Endothelial cell of umbilical vein (primary cell): ENCODE measurements around the gene LRRN1. TPM values are rescaled to one million over a fixed set of nuclear protein-coding genes. Genes with fewer than 3 reads are reported as not detected.

ENCODE experiments used
- BruUV-seq: library from RNA; stranded (reverse); fragments of 400-500 nt; replicated peaks from 2 replicates; lab custom pipeline; 2021; lab: Mats Ljungman, UMichigan
- CTCF ChIA-PET: fragments of 300-600, 350-600 bp; sonication (Branson Sonifier 250); formaldehyde crosslinking; loops from one replicate; lab custom pipeline; 2021; ENCODE audit warnings: antibody characterized with exemption, inconsistent platforms; lab: Charles Lee
- POLR2A ChIA-PET: fragments of 300-600, 350-600 bp; sonication (Branson Sonifier 250); formaldehyde crosslinking; loops from one replicate; lab custom pipeline; 2021; ENCODE audit warnings: antibody characterized with exemption, inconsistent platforms; lab: Charles Lee
- DNase-seq: peaks from one replicate; pipeline ENCODE4 v3.0.0-alpha.2; 2011; ENCODE audit warnings: low read depth, low spot score
- FAIRE-seq: peaks from 2 replicates; lab custom pipeline; 2011; peaks lifted over from hg19 to GRCh38; lab: Jason Lieb, UNC
- H2AFZ ChIP-seq: 2 replicates; pipeline ENCODE4 v1.6.0; 2012; ENCODE audit warnings: low read depth, low read length, control low read depth, inconsistent platforms
- H3K27ac ChIP-seq: 2 replicates; pipeline ENCODE4 v1.5.1; 2011; ENCODE audit warnings: low read depth, mild to moderate bottlenecking, control low read depth, low read length, moderate library complexity; ENCODE audit not compliant: insufficient read depth
- H3K27me3 ChIP-seq, 2 experiments: 2 replicates each; pipeline versions ENCODE4 v1.6.0 to v1.6.1; 2011; ENCODE audit warnings: low read length in 2 of 2, mixed read lengths in 1 of 2; ENCODE audit not compliant: control insufficient read depth in 2 of 2, insufficient read depth in 2 of 2
- H3K36me3 ChIP-seq, 2 experiments: 2 replicates in 1 of 2; 3 replicates in 1 of 2; pipeline ENCODE4 v1.5.1; 2011; ENCODE audit warnings: low read length in 2 of 2, mild to moderate bottlenecking in 1 of 2, moderate library complexity in 1 of 2; ENCODE audit not compliant: control insufficient read depth in 2 of 2, insufficient read depth in 2 of 2; ENCODE audit errors: extremely low read depth in 1 of 2
- H3K4me1 ChIP-seq: 3 replicates; pipeline ENCODE4 v1.5.1; 2011; ENCODE audit warnings: mild to moderate bottlenecking, low read length; ENCODE audit not compliant: control insufficient read depth, insufficient read depth; ENCODE audit errors: extremely low read depth
- H3K4me2 ChIP-seq: 2 replicates; pipeline ENCODE4 v1.6.1; 2011; ENCODE audit warnings: low read length, control low read depth, mixed read lengths; ENCODE audit not compliant: insufficient read depth
- H3K4me3 ChIP-seq, 3 experiments: fragments of 200-600 bp in 1 of 3; sonication (generic), shearing (Covaris generic) in 1 of 3; replicated peaks in 1 of 3; 2 replicates each; pipeline ENCODE4 v1.5.1; 2011 to 2016; ENCODE audit warnings: control low read depth in 3 of 3, low read length in 3 of 3, mild to moderate bottlenecking in 2 of 3, inconsistent platforms in 1 of 3, low read depth in 1 of 3, moderate library complexity in 1 of 3; ENCODE audit not compliant: insufficient read depth in 1 of 3
- H3K79me2 ChIP-seq: 2 replicates; pipeline ENCODE4 v1.6.0; 2012; ENCODE audit warnings: low read length, inconsistent platforms; ENCODE audit not compliant: control insufficient read depth, insufficient read depth
- H3K9ac ChIP-seq: replicated peaks from 2 replicates; pipeline ENCODE3; 2011; ENCODE audit warnings: low read length, control low read depth; ENCODE audit not compliant: insufficient read depth; ENCODE audit errors: extremely low read depth
- H3K9me1 ChIP-seq: replicated peaks from 3 replicates; pipeline ENCODE4 v1.6.0; 2011; ENCODE audit warnings: mild to moderate bottlenecking, low read length; ENCODE audit not compliant: control insufficient read depth, insufficient read depth; ENCODE audit errors: extremely low read depth
- H3K9me3 ChIP-seq: replicated peaks from 2 replicates; pipeline ENCODE4 v1.5.1; 2012; ENCODE audit warnings: low read length, inconsistent platforms; ENCODE audit not compliant: control insufficient read depth, insufficient read depth
- H4K20me1 ChIP-seq: replicated peaks from 2 replicates; pipeline ENCODE3; 2011; ENCODE audit warnings: mild to moderate bottlenecking, low read length; ENCODE audit not compliant: control insufficient read depth, insufficient read depth; ENCODE audit errors: extremely low read depth
- EZH2 ChIP-seq: IDR thresholded peaks from 2 replicates; pipeline ENCODE4 v1.6.1; 2012; ENCODE audit warnings: borderline replicate concordance, low read depth, mild to moderate bottlenecking, moderate library complexity, low read length, inconsistent platforms; ENCODE audit not compliant: severe bottlenecking
- FOS ChIP-seq: IDR thresholded peaks from 2 replicates; pipeline ENCODE4 v1.6.1; 2011; ENCODE audit warnings: mild to moderate bottlenecking, low read length, moderate library complexity, borderline replicate concordance; ENCODE audit not compliant: insufficient read depth
- GATA2 ChIP-seq: IDR thresholded peaks from 2 replicates; pipeline ENCODE4 v1.7.0; 2011; ENCODE audit warnings: low read depth, mild to moderate bottlenecking, moderate library complexity, mixed read lengths, low read length; ENCODE audit not compliant: insufficient read length, insufficient read depth
- JUN ChIP-seq: IDR thresholded peaks from 2 replicates; pipeline ENCODE4 v1.6.1; 2011; ENCODE audit warnings: borderline replicate concordance, low read depth; ENCODE audit not compliant: insufficient read length, insufficient read depth
- MYC ChIP-seq: IDR thresholded peaks from one replicate; pipeline ENCODE4 v1.6.1; 2011; ENCODE audit warnings: mild to moderate bottlenecking, low read depth, low read length
- POLR2AphosphoS5 ChIP-seq: IDR thresholded peaks from 2 replicates; pipeline ENCODE4 v1.6.1; 2012; ENCODE audit warnings: low read depth, mild to moderate bottlenecking, control low read depth, low read length, moderate library complexity; ENCODE audit not compliant: insufficient read depth
- dilution Hi-C: fragments of 300-500 bp; cut with MboI; formaldehyde crosslinking; loops from one replicate; pipeline ENCODE4 v1.15.0; 2019; ENCODE audit warnings: low sequenced_read_pairs; ENCODE audit not compliant: extremely low pct_ligation_motif_present
- intact Hi-C: fragments of 100-400 bp; cut with micrococcal nuclease; formaldehyde crosslinking; loops from one replicate; pipeline ENCODE4 v1.10.0; 2022
- polyA plus RNA-seq, 4 experiments: library from polyadenylated mRNA; depleted of rRNA in 3 of 4; stranded (reverse) in 3 of 4; unstranded in 1 of 4; fragments of >200 nt; gene quantifications; 2 replicates each; pipeline versions ENCODE4 v1.2.1 to v1.2.3, GENCODE V29; 2011 to 2012; ENCODE audit warnings: missing spikeins in 1 of 4
- total RNA-seq: library from RNA; stranded (reverse); gene quantifications from 2 replicates; pipeline ENCODE4 v1.2.3, GENCODE V29; 2021
- TF ChIP-seq, protein P1 (sequence below), 2 donors: IDR thresholded peaks; 1 replicate in 1 of 2; 2 replicates in 1 of 2; pipeline ENCODE4 v1.5.1; 2011; ENCODE audit warnings: low read length in 2 of 2, mild to moderate bottlenecking in 2 of 2, moderate library complexity in 2 of 2, control low read depth in 1 of 2, inconsistent platforms in 1 of 2, low read depth in 1 of 2; ENCODE audit not compliant: insufficient read depth in 1 of 2; ENCODE audit errors: extremely low read depth in 1 of 2
- TF ChIP-seq, protein P2 (sequence below): IDR thresholded peaks from 2 replicates; pipeline ENCODE4 v1.6.1; 2011; ENCODE audit not compliant: insufficient read depth, insufficient read length

LRRN1 gene
- total and polyA plus RNA-seq, 2 donors (not counting 3 experiments of a cell fraction or from before 2014, with no cell fraction given), result 0.04 TPM; not detected in 1

GRCh38 chr3:3853544-3853943 lies 54.3 kb downstream of the LRRN1 start:
- Histone ChIP-seq H3K4me1 (no peaks in the 10 kb centered on the region), H3K4me3 (no peak overlapping the region), H3K27me3 (no peaks in the 10 kb centered on the region), H2AFZ (no peak overlapping the region), H3K79me2 (no peaks in the 10 kb centered on the region), H3K36me3 (no peaks in the 10 kb centered on the region), H4K20me1 (no peaks in the 10 kb centered on the region), H3K9ac (no peak overlapping the region), H3K9me3 (peaks cover 4% of the 10 kb centered on the region), H3K9me1 (no peaks in the 10 kb centered on the region), H3K27ac (no peak overlapping the region), H3K4me2 (no peak overlapping the region)
- DNase-seq (no peak), FAIRE-seq (no peak)
- BruUV-seq, result no TSS peak
- intact Hi-C loops, result no loop called here
- ChIA-PET CTCF (no interaction called here), POLR2A (no interaction called here)
- TF ChIP-seq GATA2 (no peak), MYC (no peak), POLR2AphosphoS5 (no peak), FOS (no peak), EZH2 (no peak), JUN (no peak)
- TF ChIP-seq, protein P1, sequence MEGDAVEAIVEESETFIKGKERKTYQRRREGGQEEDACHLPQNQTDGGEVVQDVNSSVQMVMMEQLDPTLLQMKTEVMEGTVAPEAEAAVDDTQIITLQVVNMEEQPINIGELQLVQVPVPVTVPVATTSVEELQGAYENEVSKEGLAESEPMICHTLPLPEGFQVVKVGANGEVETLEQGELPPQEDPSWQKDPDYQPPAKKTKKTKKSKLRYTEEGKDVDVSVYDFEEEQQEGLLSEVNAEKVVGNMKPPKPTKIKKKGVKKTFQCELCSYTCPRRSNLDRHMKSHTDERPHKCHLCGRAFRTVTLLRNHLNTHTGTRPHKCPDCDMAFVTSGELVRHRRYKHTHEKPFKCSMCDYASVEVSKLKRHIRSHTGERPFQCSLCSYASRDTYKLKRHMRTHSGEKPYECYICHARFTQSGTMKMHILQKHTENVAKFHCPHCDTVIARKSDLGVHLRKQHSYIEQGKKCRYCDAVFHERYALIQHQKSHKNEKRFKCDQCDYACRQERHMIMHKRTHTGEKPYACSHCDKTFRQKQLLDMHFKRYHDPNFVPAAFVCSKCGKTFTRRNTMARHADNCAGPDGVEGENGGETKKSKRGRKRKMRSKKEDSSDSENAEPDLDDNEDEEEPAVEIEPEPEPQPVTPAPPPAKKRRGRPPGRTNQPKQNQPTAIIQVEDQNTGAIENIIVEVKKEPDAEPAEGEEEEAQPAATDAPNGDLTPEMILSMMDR (IDR thresholded peaks at IDR 0.05; ENCODE audit: extremely low read depth in 1 of 2, insufficient read depth in 1 of 2, low read depth in 1 of 2, low read length in 2 of 2), result no peak
- TF ChIP-seq, protein P2, sequence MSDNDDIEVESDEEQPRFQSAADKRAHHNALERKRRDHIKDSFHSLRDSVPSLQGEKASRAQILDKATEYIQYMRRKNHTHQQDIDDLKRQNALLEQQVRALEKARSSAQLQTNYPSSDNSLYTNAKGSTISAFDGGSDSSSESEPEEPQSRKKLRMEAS, result no peak
- dilution Hi-C loops, result no loop called here
